GM12892 (cell line): ENCODE measurements around the gene PAX5.

ENCODE experiments used
- POLR2A ChIP-seq: IDR thresholded peaks from 2 replicates; pipeline ENCODE4 v1.6.1; 2011; ENCODE audit warnings: low read depth, low read length, control low read depth
- POLR2AphosphoS5 ChIP-seq: IDR thresholded peaks from 2 replicates; pipeline ENCODE4 v1.6.1; 2011; ENCODE audit warnings: low read depth, low read length, control low read depth

DNA sequence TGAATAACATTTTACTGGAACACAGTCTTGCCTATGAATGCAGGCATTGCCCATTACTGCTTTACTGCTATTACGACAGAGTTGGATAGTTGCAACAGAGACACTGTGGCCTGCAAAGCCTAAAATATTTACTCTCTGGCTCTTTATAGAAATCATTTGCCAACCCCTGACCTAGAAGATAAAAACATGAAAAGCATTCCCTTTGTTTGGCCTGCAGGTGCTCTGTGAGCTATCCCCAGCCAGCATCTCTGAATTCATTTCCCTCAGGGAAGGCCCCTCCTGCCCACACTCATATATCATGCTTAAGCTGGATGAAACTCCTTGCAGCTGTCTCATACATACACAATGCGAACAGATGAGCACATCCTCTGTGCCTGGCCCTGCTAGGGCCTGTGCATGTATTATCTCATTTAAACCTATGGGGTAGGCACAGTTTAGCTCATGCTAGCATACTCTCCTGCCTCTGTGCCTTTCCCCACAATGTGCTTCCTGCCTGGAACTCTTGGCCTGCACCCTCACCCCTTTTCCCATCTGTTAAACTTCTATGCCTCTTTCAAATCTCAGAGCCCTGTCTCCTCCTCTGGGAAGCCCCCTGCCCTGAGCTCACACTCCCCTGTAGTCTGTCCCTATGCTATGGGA, 193.1 kb downstream of the PAX5 start:
- no peak for TF ChIP-seq POLR2A
- no peak for TF ChIP-seq POLR2AphosphoS5
